MM.1S (cell line): ENCODE data around the gene IL1R1.

Source experiments
- EZH2 ChIP-seq: fragments of 300-600 bp; sonication (generic); optimal IDR thresholded peaks from 2 replicates; pipeline ENCODE3; 2017; ENCODE audit warnings: low read depth, mild to moderate bottlenecking, antibody characterized with exemption, low read length, mixed read lengths
- TF ChIP-seq, protein P1 (sequence below): fragments of 300-600 bp; sonication (generic); IDR thresholded peaks from 2 replicates; pipeline ENCODE4 v1.5.1; 2016; ENCODE audit warnings: antibody characterized with exemption, low read length, mixed read lengths

DNA sequence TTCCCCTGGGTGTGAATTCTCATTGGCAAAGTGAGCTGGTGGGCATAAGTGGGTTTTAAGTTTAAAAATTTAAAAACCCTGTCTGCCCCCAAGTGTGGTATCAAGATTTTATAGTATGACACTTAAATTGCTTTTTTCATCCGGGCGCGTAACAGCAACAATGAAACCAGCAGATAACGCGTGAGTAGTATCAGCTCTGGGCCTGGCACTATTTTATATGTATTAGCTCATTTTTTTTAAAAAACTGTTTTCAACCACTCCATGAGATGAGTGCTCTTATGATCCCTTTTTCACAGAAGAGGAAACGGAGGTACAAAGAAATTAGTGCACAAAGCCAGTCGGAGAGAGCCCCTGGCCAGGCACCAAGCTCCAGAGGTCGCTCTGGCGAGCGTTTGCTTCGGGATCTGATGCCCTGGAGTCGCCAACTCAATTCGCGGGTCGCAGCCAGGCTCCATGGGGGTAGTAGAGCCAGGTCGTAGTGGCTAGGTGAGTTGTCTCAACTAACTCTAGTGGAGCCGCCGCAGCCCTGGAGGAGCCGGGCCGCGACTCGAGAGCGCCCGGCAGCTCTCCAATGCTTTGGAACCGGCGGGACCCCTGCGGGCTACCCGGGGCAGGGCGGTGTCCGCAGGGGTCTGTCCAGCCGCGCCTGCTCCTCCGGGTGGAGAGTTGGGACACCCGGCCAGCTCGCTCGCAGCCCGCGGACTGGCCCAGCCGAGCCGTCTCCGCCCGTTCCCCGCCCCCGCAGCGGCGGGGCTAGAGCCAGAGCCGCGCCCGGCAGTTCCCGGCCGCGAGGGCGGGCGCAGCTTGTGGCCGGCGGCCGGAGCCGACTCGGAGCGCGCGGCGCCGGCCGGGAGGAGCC lies at the start of gene IL1R1:
- TF ChIP-seq EZH2, result no peak
- TF ChIP-seq, protein P1, sequence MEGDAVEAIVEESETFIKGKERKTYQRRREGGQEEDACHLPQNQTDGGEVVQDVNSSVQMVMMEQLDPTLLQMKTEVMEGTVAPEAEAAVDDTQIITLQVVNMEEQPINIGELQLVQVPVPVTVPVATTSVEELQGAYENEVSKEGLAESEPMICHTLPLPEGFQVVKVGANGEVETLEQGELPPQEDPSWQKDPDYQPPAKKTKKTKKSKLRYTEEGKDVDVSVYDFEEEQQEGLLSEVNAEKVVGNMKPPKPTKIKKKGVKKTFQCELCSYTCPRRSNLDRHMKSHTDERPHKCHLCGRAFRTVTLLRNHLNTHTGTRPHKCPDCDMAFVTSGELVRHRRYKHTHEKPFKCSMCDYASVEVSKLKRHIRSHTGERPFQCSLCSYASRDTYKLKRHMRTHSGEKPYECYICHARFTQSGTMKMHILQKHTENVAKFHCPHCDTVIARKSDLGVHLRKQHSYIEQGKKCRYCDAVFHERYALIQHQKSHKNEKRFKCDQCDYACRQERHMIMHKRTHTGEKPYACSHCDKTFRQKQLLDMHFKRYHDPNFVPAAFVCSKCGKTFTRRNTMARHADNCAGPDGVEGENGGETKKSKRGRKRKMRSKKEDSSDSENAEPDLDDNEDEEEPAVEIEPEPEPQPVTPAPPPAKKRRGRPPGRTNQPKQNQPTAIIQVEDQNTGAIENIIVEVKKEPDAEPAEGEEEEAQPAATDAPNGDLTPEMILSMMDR, result no peak
